HG03571 (cell line): ENCODE data around the gene TRPM5.

Source experiments
- ATAC-seq: cut with Tn5 transposase; IDR thresholded peaks from one replicate; pipeline ENCODE4 v1.9.1; 2021; ENCODE audit not compliant: unreplicated experiment

TRPM5 gene

GRCh38 chr11:2423157-2424025 lies 20.9 kb downstream of the TRPM5 start:
- no peak for ATAC-seq

GRCh38 chr11:2422461-2423156 lies 21.7 kb downstream of the TRPM5 start:
- no peak for ATAC-seq

- ATAC-seq: no peak
Measured at GRCh38 chr11:2421996-2422395, 22.3 kb downstream of the TRPM5 start.

- ATAC-seq: no peak
Measured at GRCh38 chr11:2421226-2421994, 22.9 kb downstream of the TRPM5 start.

GRCh38 chr11:2420502-2421225 lies 23.6 kb downstream of the TRPM5 start:
- ATAC-seq: peak; percentile 60

- ATAC-seq: no peak
Measured at GRCh38 chr11:2419638-2420501, 24.4 kb downstream of the TRPM5 start.

GRCh38 chr11:2418693-2419360 lies 25.5 kb downstream of the TRPM5 start:
- ATAC-seq: no peak

GRCh38 chr11:2417856-2418692 lies 26.2 kb downstream of the TRPM5 start:
- no peak for ATAC-seq

GRCh38 chr11:2416765-2417164 lies 27.5 kb downstream of the TRPM5 start:
- ATAC-seq: no peak

GRCh38 chr11:2415601-2416380 lies 28.5 kb downstream of the TRPM5 start:
- no peak for ATAC-seq

GRCh38 chr11:2415171-2415570 lies 29.1 kb downstream of the TRPM5 start:
- no peak for ATAC-seq

- ATAC-seq: no peak
Measured at GRCh38 chr11:2414616-2415015, 29.7 kb downstream of the TRPM5 start.

GRCh38 chr11:2413742-2414579 lies 30.4 kb downstream of the TRPM5 start:
- no peak for ATAC-seq

- ATAC-seq: no peak
Measured at GRCh38 chr11:2412323-2412722, 32.0 kb downstream of the TRPM5 start.

GRCh38 chr11:2411446-2412305 lies 32.6 kb downstream of the TRPM5 start:
- no peak for ATAC-seq

GRCh38 chr11:2410616-2411015 lies 33.7 kb downstream of the TRPM5 start:
- no peak for ATAC-seq
